Middle frontal gyrus (tissue), 1 donor: ENCODE data around the gene SMG6.
A peak's percentile ranks its signal among the peaks of the same experiment; 100 is the strongest.

Experiments used
- DNase-seq: peaks from one replicate; pipeline ENCODE4 v3.0.0-alpha.2; 2015; ENCODE audit warnings: low spot score; ENCODE audit errors: extremely low spot score

The SMG6 gene

DNA sequence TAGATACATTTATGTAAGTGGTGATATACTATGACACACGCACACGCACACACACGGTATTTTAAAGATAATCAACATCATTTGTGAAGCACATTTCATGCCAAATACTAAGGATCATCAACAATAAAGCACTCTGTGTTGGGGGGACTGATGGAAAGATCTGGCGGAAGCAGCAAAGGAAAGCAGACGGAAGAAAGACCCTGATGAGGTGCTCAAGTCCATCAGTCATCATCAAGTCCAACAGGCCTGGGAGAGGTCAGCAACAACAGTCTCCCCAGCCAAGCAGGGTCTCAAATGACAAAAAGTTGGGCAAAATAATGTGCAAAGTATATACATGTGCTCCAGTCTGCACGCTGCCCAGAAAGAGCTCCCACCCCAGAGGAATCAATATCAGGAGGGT is 193.1 kb downstream of the SMG6 start:
- DNase-seq: no peak

DNA sequence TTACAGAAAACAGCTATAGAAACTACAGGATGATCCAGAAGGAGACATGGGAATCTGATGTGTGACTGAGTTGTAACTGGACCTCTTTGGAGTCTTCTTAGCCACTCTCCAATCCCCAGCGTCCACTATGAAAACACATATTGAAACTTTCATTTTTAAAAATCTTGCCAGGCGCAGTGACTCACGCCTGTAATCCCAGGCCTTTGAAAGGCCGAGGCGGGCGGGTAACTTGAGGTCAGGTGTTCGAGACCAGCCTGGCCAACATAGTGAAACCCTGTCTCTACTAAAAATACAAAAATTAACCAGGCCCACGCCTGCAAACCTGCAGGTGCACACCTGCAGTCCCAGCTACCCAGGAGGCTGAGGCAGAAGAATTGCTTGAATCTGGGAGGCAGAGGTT is 195.4 kb downstream of the SMG6 start:
- DNase-seq: no peak

DNA sequence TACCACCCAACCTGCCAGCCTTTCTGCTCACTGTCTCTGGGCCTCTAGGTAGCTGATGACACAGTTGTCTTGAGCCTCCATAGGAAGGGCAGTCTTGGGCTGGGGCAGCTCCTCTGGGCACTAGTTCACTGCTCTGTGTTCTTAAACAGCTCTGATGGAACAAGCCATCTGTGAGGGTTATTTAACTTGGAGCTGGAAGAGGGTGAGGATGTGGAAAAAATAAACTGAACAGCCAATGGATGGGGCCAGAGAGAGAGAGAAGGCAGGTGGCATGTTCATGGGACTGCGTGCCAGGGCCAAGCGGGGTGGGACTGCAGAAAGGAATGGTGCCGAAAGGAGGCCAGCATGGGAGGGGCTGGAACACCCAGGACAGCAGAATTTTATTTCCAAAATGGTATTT is 196.1 kb downstream of the SMG6 start:
- no peak for DNase-seq

DNA sequence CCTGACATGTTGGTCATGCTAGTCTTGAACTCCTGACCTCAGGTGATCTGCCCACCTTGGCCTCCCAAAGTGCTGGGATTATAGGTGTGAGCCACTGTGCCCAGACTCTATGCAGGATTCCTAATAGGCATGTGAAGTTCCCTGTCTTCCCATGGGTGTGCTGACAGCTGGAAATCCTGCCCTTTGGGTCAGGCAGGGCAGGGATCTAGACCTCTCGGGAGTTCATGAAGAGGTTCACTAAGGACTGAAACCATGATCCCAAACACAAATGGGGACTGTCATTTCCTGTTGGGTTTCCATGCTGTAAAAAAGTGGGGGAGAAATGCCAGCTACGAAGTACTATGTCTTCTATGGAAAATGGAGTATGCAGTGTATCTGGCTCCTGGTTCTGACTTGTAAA is 196.5 kb downstream of the SMG6 start:
- no peak for DNase-seq

DNA sequence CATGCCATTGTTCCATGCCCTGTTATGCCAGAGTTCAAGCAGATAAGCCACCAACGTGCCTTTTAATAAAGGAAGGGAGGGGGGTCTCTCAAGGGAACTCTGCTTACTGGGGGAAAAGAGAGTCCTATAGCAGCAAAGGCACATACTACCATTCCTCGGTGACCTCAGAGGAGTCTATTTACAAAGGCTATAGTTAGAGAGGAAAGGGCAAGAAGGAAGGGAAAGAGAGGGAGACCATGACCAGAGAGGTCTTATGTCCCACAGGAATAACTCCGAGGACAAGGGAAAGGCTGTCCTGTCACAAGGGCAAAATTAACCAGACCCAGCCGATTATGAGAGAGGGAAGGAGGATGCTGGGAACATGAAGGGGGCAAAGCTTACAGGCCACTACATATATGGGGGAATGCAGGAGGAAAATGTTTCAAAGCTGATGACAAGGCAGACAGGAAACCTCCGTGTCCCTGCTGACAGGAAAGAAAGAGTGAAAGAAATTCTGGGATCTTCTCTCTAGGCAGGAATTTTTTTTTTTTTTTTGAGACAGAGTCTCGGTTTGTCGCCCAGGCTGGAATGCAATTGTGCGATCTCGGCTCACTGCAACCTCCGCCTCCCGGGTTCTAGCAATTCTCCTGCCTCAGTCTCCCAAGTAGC is 197.2 kb downstream of the SMG6 start:
- DNase-seq: no peak

DNA sequence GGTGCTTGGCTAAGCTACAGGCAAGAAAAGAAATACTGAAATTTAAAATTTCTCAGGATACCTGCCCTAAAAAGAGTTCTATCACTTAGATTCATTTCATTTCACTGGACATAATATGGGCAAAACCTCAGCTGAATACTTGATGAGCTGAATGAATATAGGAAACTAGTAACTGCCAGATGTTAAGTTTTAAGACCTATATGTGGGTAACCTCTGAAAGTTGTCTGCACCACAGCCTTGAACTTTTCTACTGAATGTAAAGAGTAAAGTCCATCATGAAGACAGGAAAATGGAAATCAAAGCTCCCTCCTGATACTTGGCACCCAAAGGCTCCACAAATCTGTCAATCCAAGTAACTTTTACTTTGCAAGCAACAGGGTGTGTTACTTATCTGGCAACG is 197.9 kb downstream of the SMG6 start:
- DNase-seq: no peak

DNA sequence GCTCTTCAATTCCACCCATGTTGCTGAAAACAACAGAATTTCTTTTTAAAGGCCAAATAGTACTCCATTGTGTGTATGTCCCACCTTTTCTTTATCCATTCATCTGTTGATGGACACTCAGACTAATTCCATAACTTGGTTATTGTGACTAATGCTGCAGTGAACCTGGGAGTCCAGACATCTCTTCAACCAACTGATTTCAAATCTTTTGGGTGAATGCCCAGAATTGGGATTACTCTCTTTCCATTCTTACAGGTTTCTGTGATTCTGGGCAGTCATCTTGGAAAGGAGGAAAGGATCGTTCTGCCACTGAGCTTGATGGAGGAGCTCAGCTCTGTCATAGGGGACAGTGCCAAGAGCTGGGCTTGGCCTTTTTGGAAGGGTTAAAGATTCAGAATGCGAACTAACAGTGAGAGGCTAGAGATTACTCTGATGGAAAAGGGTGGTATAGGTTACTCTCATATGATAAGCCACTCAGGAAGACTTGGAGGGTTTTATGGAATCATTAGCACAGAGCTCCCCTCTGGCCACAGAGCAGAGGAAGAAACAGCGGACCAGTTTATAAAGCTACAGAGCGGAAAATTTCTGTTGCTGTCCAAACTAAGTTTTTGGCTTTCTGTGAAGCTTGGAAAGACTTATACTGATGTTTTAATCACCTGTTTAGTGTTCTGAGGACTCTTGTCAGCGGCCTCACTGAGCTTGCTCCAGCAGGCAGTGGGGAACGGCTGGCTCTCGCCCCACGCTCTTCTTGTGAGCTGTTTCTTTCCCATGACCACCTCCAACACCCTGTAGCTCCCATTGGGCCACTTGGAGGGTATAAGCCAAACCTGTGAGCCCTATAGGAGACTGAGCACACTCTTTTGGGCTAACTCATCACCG is 200.4 kb downstream of the SMG6 start:
- DNase-seq: no peak

DNA sequence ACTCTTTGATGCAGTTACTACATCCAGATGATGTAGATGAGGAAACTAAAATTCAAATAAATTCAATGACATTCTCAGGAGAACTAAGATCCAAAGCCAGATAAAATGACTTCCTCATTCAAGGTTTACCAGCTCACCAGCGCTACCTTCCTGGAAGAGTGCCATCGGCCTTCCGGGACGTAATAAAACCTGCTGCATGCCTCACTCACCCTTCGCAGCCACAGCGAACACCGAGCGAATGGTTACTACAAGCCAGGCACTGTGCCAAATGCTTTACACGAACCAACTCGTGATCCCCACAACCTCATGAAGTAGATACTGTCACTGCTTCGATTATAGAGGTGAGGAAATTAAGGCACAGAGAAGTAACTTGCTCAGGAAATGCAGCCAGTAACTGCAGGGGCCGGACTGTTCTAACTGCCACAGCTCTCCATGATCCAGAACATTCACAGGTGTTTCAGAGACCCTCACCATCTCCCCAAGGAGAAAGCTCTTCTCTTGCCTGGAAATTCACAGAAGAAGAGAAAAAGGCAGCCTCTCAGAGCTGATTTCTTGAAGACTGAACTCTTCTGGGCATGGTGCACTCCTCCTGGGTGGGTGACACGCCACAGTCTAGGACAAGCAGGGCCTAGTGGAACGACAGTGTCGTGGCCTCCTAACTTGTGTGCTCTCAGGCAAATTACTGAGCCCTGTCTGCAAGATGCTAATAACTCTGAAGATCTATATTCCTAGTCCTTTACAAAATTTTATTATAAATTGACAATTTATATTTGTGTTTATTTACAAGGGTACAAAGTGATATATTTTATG is 201.9 kb downstream of the SMG6 start:
- DNase-seq: no peak

DNA sequence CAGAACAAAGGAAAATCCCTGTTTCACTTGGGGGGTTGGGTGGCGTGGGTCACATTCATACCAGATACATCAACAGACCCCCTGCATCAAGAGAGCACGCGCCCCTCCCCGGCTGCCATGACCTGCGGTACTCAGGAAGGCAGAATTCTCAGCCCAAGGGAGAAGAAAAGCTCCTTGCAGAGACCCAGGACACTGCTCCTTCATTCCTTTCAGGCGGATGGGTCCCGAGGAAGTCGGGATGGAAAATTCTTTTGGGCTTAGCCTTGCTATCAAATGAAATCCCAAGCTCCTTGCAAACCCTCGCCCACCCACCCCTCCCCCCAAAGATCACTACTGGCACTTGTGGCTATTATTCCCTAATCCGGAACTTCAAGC is 208.1 kb downstream of the SMG6 start:
- DNase-seq: no peak

DNA sequence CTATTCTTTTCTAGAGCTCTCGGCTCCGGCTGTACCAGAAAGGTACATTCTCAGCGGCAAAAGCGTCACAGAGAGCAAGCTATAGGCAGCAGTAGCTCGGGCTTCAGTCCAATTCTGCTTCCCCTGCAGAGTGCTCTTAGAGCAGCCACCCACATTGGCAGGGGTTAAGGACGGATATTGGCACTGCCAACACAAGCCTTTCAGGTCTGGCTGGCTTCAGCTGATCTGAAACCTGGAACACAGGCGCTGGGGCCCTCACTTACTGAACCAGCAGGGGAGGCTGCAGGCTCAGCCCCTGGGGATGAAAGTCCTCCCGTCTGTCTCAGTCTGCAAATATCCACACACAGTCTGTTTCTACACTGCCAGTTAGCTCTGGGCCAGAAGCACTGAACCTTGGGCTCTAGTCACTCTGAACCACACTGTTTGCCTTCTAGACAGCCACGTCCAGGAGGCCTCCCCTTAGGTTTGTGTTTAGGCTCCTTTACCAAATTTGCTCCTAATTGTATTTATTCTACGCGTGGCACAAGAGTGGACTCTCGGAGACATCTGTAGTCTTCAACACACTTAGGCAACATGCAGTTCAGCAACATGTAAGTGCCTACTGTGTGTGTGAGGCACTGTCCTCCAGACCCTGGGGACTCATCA is 208.6 kb downstream of the SMG6 start:
- DNase-seq: peak; percentile 33

DNA sequence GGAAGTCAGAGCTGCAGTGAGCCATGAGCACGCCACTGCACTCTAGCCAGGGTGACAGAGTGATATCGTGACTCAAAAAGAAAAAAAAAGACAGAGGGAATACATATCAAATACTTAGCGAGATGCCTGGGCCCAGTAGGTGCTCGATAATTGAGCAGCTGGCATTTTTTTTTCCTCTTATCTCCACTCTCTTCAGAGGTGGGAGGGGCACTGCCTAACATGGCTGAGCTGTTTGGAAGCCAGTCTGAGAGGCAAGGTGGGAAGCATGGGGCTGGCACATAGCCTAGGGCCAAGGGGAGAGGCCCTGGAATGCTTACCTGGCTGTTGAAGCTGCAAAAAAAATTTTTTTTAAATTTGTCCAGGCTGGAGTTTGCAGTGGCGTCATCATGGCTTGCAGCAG is 210.2 kb downstream of the SMG6 start:
- DNase-seq: no peak

DNA sequence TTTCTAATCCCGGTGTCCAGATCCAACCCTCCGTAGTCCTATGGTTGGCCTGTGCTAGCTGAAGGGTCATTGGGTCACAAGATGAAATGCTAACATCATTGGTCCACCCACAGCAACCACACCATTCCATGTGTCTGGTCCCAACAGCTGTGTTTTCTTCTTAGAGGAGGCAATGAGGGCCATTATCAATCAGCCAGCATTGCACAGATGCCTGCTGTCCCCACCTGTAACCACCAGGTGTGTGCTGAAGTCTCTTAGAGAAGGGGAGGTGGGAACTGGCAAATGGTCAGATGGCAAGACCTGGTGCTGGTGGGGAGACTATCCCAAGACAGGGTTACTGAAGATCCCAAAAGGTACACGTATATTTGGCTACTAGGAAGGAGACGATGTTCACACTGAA is 211.3 kb downstream of the SMG6 start:
- DNase-seq: no peak

DNA sequence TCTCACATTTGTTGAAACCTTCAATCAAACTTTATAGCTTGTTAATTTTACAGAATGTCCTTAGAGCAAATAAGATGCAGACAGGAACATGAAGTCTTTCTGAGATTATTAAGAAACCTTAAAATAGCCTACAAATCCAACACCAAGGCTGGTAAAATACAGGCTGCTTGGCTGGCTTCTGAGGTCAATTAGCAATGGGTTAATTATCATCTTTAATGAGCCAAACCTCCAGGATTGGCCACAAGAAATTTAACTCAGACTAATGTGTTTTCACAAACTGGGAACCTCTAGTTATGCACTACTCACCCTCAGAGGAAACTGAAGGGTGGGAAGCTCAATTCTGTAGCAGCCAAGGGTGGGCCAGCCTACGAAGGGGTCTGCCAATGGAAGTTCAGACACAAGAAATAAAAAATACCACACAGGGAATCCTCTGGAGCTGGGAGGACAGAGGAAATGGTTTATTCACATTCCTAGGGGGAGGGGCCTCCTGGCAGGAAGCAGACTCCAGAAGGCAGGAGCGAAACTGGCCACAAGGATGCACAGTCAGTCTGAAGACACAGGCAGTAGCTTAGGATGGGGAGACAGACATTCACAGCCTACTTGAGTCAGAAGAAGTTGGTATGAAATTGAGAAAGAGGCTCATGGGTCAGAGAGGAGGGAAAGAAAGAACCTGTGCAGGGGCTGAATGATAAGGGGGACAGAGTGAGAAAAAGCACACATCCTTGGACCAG is 212.6 kb downstream of the SMG6 start:
- DNase-seq: no peak

DNA sequence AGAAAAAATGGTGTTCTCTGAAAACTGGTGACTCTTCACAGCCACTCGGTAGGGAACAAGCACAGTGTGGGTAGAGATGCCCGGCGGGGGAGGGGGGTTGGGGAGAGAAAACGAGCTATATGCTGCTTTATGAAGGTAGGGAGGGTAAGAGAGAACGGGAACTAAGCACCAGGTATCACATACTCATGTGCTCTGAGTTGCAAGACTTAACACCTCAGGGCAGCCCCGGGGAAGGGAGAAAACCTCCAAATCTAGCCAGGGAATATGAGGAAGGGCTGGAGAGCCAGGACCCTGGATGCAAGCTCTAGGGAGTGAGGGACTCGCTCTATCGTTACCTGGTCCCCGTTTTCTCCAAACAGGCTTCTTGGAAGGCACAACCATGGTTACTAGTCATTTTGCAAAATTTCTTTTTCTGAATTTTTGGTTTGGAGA is 213.4 kb downstream of the SMG6 start:
- no peak for DNase-seq

DNA sequence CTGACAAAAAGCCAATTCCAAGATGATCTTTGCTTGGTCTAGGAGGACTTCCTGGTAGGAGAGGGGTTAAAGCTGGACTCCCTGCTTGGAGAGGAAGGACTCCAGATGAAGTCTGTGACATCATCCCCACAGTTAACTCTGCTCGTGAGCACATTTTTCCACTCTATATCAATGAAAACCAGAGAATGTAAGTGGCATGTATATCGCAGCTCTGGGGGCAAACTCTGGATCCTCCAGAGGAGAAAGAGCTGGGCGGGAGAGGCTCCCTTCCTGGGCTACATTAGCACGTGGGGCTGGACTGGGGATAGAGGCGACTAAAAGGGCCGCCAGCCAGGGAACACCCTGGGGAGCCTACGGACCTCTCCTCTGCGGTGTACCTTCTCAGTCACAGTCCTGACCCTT is 214.6 kb downstream of the SMG6 start:
- no peak for DNase-seq

DNA sequence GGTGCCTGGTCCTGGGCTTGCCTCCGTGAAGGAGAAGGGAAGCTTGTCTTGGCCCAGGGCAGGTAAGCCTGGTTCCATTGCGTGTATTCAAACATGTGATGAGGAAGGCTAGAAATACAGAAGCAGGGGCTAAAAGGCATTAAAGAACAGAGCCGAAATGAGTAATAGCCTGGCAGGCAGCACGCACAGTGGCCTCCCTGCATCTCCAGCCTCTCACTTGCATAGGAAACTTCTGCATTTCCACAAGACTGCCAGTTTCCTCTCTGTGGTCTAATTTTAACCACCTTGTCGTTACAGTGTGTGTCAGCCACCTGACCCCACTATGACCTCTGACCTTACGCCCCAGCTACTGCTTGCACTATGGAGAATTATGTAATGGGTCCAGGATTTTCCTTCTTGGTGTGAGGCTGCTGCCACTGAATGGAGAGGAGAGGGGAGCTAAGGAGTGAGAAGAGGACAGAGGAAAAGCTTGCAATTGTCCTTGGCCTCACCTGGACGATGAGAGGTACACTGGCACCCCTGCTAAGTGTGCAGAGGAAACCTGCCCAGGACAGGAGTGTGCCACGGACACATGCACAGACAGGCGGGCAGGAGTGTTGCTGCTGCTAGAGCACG is 215.9 kb downstream of the SMG6 start:
- no peak for DNase-seq

DNA sequence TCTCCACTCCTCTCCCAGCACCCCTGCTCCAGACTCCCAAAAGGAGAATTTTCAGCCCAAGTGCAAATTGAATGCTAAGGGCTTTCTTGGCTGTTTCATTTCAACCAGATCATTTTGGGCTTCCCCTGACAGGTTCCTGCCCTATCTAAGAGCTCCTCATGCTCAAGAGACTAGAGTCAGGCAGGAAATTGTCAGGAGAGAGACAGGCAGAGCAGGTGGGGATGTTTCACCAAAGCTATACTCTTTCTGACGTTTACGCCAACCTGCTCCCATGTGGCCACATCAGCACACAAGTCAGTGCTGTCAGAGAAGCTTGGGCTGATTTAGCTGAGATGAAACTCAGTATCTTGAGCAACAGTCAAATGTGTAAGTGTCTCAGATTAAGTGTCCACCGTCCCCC is 217.3 kb downstream of the SMG6 start:
- no peak for DNase-seq

DNA sequence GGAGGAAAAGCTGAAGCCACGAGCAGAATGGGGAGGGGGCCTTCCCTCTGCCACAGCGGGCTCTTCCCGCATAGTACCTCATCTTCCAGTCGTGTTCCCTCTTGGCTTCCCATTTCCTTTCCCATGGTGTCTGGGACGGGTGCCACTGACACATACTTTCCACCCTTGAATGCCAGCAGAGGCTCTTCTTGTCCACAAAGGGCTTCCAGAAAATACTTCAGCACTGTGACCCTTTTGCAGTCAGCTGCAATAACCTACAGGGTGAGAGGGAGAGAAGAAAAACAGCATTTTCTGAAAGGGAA is 218.0 kb downstream of the SMG6 start:
- DNase-seq: no peak

DNA sequence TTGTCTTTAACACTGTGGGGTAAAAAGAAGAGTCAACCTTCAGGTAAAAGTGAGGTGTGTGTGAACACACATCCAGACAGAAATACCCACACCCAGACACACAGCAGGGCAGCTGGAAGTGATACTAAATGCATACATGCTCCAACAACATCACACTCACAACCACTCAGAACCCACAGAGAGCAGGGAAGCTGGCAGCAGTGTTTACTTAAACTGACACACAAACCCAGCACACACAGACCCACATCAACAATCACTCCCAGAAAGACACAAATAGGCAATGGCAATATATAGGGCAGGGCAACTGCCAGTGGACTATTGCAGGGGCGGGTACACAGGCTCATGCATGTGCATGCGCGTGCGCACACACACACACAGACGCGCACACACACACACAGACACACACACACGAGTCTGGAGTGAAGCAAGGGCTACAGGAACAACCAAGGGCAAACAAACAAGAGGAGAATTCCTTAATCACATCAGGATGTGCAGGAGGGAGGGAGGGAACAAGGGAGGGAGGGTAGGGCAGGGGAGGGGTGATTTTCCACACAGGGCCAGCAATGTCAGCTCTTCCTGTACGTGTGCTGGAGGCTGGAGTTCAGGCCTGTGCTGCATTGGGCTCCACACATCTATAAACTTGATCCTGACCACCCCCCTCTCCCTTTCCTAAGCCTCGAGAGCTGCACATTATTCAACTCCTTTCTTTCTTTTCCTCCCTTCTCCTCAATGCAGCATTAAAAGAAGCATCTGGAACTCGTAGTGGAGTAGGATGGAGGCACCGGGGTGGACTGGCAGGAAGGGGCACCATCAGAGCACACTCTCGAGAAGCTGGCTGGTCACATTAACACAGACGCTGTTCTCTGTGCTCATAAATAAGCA is 218.6 kb downstream of the SMG6 start:
- DNase-seq: no peak
